GM12873 (cell line): ENCODE measurements around the gene DMC1.

Experiments used
- CTCF ChIP-seq: IDR thresholded peaks from 2 replicates; pipeline ENCODE4 v1.5.1; 2012; ENCODE audit warnings: low read depth, mild to moderate bottlenecking, moderate library complexity, low read length, control low read depth; ENCODE audit not compliant: insufficient read depth; ENCODE audit errors: missing control alignments

The DMC1 gene

GRCh38 chr22:38523029-38523428 lies 47.0 kb downstream of the DMC1 start:
- no peak for TF ChIP-seq CTCF

- no peak for TF ChIP-seq CTCF
These were observed 50.3 kb downstream of the DMC1 start for GRCh38 chr22:38519453-38520250.

GRCh38 chr22:38518620-38519019 lies 51.4 kb downstream of the DMC1 start:
- no peak for TF ChIP-seq CTCF

- peak; percentile 55 for TF ChIP-seq CTCF
These were observed 56.9 kb downstream of the DMC1 start for GRCh38 chr22:38513063-38513462.

- no peak for TF ChIP-seq CTCF
These were observed 59.5 kb downstream of the DMC1 start for GRCh38 chr22:38510416-38510970.

GRCh38 chr22:38506118-38506962 lies 63.6 kb downstream of the DMC1 start, which contains the start of gene DDX17:
Gene DDX17, minus strand, starts transcription at chr22:38506311.
- no peak for TF ChIP-seq CTCF
